ENCODE data around the gene NAALADL2. TPM values are rescaled to one million over a fixed set of nuclear protein-coding genes. Genes with fewer than 3 reads are reported as not detected.

NAALADL2 gene
- total and polyA plus RNA-seq, 9 of the 15 experiments (the other 6 are each of a cell fraction or from before 2014, with no cell fraction given): 0.29 to 1.1 (median 0.79) TPM; not detected in 1

DNA sequence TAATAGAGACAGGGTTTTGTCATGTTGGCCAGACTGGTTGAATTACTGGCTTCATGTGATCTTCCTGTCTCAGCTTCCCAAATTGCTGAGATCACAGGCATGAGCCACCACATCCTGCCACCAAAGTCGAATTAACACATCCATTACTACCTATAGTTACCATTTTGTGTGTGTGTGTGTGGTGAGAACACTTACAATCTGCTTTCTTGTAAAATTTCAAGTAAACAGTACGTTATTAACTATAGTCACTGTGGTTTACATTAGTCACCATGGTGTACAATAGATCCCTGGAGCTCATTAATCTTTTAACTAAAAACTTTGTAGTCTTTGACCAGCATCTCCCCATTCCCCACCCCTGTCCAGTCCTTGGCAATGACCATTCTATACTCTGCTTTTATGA lies 270.0 kb downstream of the NAALADL2 start:
- H3K27me3 ChIP-seq (ENCODE audit: control insufficient read depth in 2 of 2, insufficient read depth in 2 of 2, low read length in 2 of 2): no peaks in the 10 kb centered on the region
- H3K4me1 ChIP-seq (replicated peaks in 1 of 2; ENCODE audit: control insufficient read depth in 2 of 2, insufficient read depth in 2 of 2, low read length in 2 of 2): no peaks in the 10 kb centered on the region
- H3K4me2 ChIP-seq (ENCODE audit: insufficient read depth, low read length): no peak overlapping the region
- TF ChIP-seq RUNX1 (IDR thresholded peaks at IDR 0.05; ENCODE audit: low read depth) (no peak), POLR2B (IDR thresholded peaks at IDR 0.05; ENCODE audit: low read depth, partially characterized antibody) (no peak)
- H3K4me3 ChIP-seq: no peak overlapping the region
- intact Hi-C loops (cut with micrococcal nuclease) (no loop called here), in situ Hi-C loops (cut with MboI) (no loop called here)
- H2AFZ ChIP-seq (ENCODE audit: low read depth, low read length): no peak overlapping the region
- no peaks in the 10 kb centered on the region for H3K9me3 ChIP-seq (replicated peaks; ENCODE audit: control insufficient read depth, insufficient read depth, low read depth, low read length)
- no peak for DNase-seq (ENCODE audit: extremely low read depth in 1 of 4, low spot score in 3 of 4)
- H3K9me1 ChIP-seq (ENCODE audit: control insufficient read depth, insufficient read depth, low read length): no peaks in the 10 kb centered on the region
- FAIRE-seq: no peak
- H4K20me1 ChIP-seq (replicated peaks; ENCODE audit: control insufficient read depth, insufficient read depth, low read length): no peaks in the 10 kb centered on the region
- no peaks in the 10 kb centered on the region for H3K36me3 ChIP-seq (ENCODE audit: control insufficient read depth, insufficient read depth, low read length)
- POLR2A ChIA-PET: no interaction called here
- 0% methylated on average over 2 of the region's 2 CpGs for WGBS (ENCODE audit: insufficient coverage, low coverage, missing lambda C conversion rate)
- H3K79me2 ChIP-seq (ENCODE audit: control insufficient read depth, insufficient read depth, low read length): no peaks in the 10 kb centered on the region
- no peak overlapping the region for H3K27ac ChIP-seq (ENCODE audit: extremely low read depth, low read depth, low read length)
- ATAC-seq: no peak
- no TSS peak for BruUV-seq (replicated peaks)
- no peak overlapping the region for H3K9ac ChIP-seq (ENCODE audit: insufficient read depth in 1 of 2, low read depth in 2 of 2, low read length in 2 of 2)
- CTCF ChIA-PET (ENCODE audit: low intra/inter-chr PET ratio): no interaction called here

DNA sequence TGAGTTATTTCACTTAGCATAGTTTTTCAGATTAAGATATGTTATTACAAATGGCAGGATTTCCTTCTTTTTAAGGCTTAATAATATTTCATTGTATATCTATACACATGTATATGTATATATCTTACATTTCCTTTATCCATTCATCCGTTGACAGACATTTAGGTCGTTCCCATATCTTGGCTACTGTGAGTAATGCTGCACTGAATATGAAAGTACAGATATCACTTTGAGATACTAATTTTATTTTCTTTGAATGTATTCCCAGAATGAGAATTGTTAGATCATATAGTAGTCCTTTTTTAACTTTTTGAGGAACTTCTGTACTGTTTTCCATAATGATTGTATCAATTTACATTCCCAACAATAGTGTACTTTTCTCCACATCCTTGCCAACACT lies 270.4 kb downstream of the NAALADL2 start:
- FAIRE-seq (no peak), DNase-seq (ENCODE audit: extremely low read depth in 1 of 4, low spot score in 3 of 4) (no peak), ATAC-seq (no peak)
- in situ Hi-C loops (cut with MboI): no loop called here
- Histone ChIP-seq H3K27me3 (ENCODE audit: control insufficient read depth in 2 of 2, insufficient read depth in 2 of 2, low read length in 2 of 2) (no peaks in the 10 kb centered on the region), H3K27ac (ENCODE audit: extremely low read depth, low read depth, low read length) (no peak overlapping the region), H2AFZ (ENCODE audit: low read depth, low read length) (no peak overlapping the region), H3K9me3 (replicated peaks; ENCODE audit: control insufficient read depth, insufficient read depth, low read depth, low read length) (no peaks in the 10 kb centered on the region), H4K20me1 (replicated peaks; ENCODE audit: control insufficient read depth, insufficient read depth, low read length) (no peaks in the 10 kb centered on the region), H3K4me2 (ENCODE audit: insufficient read depth, low read length) (no peak overlapping the region), H3K9me1 (ENCODE audit: control insufficient read depth, insufficient read depth, low read length) (no peaks in the 10 kb centered on the region), H3K79me2 (ENCODE audit: control insufficient read depth, insufficient read depth, low read length) (no peaks in the 10 kb centered on the region), H3K9ac (ENCODE audit: insufficient read depth in 1 of 2, low read depth in 2 of 2, low read length in 2 of 2) (no peak overlapping the region), H3K4me3 (no peak overlapping the region), H3K36me3 (ENCODE audit: control insufficient read depth, insufficient read depth, low read length) (no peaks in the 10 kb centered on the region), H3K4me1 (replicated peaks in 1 of 2; ENCODE audit: control insufficient read depth in 2 of 2, insufficient read depth in 2 of 2, low read length in 2 of 2) (no peaks in the 10 kb centered on the region)
- ChIA-PET CTCF (ENCODE audit: low intra/inter-chr PET ratio) (no interaction called here), POLR2A (no interaction called here)
- intact Hi-C loops (cut with micrococcal nuclease): no loop called here
- WGBS (ENCODE audit: insufficient coverage, low coverage, missing lambda C conversion rate): 4% methylated on average over 2 of the region's 2 CpGs
- no TSS peak for BruUV-seq (replicated peaks)
- TF ChIP-seq, protein P1, sequence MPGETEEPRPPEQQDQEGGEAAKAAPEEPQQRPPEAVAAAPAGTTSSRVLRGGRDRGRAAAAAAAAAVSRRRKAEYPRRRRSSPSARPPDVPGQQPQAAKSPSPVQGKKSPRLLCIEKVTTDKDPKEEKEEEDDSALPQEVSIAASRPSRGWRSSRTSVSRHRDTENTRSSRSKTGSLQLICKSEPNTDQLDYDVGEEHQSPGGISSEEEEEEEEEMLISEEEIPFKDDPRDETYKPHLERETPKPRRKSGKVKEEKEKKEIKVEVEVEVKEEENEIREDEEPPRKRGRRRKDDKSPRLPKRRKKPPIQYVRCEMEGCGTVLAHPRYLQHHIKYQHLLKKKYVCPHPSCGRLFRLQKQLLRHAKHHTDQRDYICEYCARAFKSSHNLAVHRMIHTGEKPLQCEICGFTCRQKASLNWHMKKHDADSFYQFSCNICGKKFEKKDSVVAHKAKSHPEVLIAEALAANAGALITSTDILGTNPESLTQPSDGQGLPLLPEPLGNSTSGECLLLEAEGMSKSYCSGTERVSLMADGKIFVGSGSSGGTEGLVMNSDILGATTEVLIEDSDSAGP (CRISPR knock-in tag; IDR thresholded peaks at IDR 0.05): no peak
- TF ChIP-seq POLR2AphosphoS5 (IDR thresholded peaks at IDR 0.05; ENCODE audit: control insufficient read depth, insufficient read depth, low read depth, low read length) (no peak), NFE2 (IDR thresholded peaks at IDR 0.05; ENCODE audit: low read depth) (no peak), ZNF184 (CRISPR knock-in tag; IDR thresholded peaks at IDR 0.05) (no peak), MTA3 (IDR thresholded peaks at IDR 0.05; ENCODE audit: borderline replicate concordance) (no peak), STAT5A (IDR thresholded peaks at IDR 0.05; ENCODE audit: borderline replicate concordance, low read length) (no peak), ZNF589 (CRISPR knock-in tag; IDR thresholded peaks at IDR 0.05; ENCODE audit: low read depth) (no peak), CREBBP (IDR thresholded peaks at IDR 0.05; ENCODE audit: low read depth, low read length) (no peak), NFYB (IDR thresholded peaks at IDR 0.05; ENCODE audit: extremely low read depth, insufficient read length) (no peak), RCOR1 (IDR thresholded peaks at IDR 0.05; ENCODE audit: borderline replicate concordance in 1 of 2, low read depth in 2 of 2, low read length in 2 of 2) (no peak)
- TF ChIP-seq, protein P2, sequence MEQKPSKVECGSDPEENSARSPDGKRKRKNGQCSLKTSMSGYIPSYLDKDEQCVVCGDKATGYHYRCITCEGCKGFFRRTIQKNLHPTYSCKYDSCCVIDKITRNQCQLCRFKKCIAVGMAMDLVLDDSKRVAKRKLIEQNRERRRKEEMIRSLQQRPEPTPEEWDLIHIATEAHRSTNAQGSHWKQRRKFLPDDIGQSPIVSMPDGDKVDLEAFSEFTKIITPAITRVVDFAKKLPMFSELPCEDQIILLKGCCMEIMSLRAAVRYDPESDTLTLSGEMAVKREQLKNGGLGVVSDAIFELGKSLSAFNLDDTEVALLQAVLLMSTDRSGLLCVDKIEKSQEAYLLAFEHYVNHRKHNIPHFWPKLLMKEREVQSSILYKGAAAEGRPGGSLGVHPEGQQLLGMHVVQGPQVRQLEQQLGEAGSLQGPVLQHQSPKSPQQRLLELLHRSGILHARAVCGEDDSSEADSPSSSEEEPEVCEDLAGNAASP (IDR thresholded peaks at IDR 0.05): no peak
- TF ChIP-seq, protein P3, sequence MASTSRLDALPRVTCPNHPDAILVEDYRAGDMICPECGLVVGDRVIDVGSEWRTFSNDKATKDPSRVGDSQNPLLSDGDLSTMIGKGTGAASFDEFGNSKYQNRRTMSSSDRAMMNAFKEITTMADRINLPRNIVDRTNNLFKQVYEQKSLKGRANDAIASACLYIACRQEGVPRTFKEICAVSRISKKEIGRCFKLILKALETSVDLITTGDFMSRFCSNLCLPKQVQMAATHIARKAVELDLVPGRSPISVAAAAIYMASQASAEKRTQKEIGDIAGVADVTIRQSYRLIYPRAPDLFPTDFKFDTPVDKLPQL (IDR thresholded peaks at IDR 0.05; ENCODE audit: extremely low read depth, insufficient read length): no peak
